Measurements from ENCODE around the gene AP1B1.

DNA sequence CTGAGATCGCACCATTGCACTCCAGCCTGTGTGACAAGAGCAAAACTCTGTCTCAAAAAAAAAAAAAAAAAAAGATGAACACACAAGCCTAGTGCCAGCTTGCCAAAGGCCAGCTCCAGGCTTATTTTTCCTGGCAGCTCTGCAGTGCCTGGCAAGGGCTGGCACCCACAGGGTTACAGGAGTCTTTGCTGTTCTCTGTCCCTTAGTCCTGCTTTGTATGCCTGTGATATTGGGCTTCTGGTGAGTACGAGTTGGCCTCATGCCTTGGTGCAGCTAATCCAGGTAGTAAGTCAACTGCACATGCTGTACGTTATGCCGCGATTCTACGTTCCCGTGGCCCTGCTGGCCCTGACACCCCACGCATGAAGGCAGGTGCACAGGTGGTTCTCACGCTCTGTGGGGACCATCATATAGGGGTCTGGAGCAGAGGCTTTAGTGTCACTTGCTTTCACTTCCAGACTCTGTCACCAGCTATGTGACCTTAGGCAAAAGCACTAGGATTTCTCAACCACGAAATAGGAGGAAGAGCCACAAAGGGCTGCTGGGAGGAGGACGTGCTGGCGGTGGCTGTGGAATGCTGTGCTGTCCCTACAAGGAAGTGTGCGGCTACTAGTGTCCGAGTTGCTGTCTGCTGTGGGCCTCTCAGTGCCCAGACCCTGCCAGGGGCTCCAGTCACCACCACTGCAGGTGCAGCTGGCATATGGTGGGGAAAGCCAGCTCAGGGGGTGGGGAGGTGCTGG lies 51.4 kb downstream of the AP1B1 start:
- TF ChIP-seq POLR2AphosphoS5 (IDR thresholded peaks at IDR 0.05): no peak
- TF ChIP-seq, protein P1, sequence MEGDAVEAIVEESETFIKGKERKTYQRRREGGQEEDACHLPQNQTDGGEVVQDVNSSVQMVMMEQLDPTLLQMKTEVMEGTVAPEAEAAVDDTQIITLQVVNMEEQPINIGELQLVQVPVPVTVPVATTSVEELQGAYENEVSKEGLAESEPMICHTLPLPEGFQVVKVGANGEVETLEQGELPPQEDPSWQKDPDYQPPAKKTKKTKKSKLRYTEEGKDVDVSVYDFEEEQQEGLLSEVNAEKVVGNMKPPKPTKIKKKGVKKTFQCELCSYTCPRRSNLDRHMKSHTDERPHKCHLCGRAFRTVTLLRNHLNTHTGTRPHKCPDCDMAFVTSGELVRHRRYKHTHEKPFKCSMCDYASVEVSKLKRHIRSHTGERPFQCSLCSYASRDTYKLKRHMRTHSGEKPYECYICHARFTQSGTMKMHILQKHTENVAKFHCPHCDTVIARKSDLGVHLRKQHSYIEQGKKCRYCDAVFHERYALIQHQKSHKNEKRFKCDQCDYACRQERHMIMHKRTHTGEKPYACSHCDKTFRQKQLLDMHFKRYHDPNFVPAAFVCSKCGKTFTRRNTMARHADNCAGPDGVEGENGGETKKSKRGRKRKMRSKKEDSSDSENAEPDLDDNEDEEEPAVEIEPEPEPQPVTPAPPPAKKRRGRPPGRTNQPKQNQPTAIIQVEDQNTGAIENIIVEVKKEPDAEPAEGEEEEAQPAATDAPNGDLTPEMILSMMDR (IDR thresholded peaks at IDR 0.05): no peak
- TF ChIP-seq POLR2A (IDR thresholded peaks at IDR 0.05): no peak
